Measurements from ENCODE around the gene LRRC58. TPM values are rescaled to one million over a fixed set of nuclear protein-coding genes. Genes with fewer than 3 reads are reported as not detected.
"Not testable (repeated sequence)": the region's sequence is repeated elsewhere in the genome, so short reads cannot be mapped to it uniquely, and the experiment has no call there.

The LRRC58 gene
- total RNA-seq, result 10 to 100 TPM; 23.2 to 24.8 TPM

- peak; percentile 89 for DNase-seq
- Mint-ChIP-seq H3K4me1 (peaks cover 47% of the 10 kb centered on the region), H3K9me3 (no peaks in the 10 kb centered on the region), H3K27ac (peak within 1 kb of the TSS; percentile 85), H3K36me3 (ENCODE audit: low read depth) (peaks cover 27% of the 10 kb centered on the region), H3K27me3 (peaks cover 20% of the 10 kb centered on the region), H3K4me3 (peak within 1 kb of the TSS; percentile 89)
- ChIA-PET POLR2A (interaction anchor here (0.6 to 4.1 kb wide), 17 partner anchors 9 to 879 kb away, joined by 3 to 79 read pairs (median 5); partner anchors contain the start of genes COX17, GSK3B, GTF2E1 and NDUFB4), CTCF (interaction anchor here (0.6 to 5.2 kb wide), 12 partner anchors 8 to 247 kb away, joined by 3 to 37 read pairs (median 4); partner anchors contain the start of gene NDUFB4)
These were observed at the start of gene LRRC58 for GRCh38 chr3:120348991-120349854. Gene LRRC58 (minus strand): TSS chr3:120349354. CDS start chr3:120349243, 111 bp downstream.

GRCh38 chr3:120396469-120396868, 47.3 kb upstream of the LRRC58 start:
- H3K4me1 Mint-ChIP-seq, result no peaks in the 10 kb centered on the region
- no peaks in the 10 kb centered on the region for H3K9me3 Mint-ChIP-seq
- H3K4me3 Mint-ChIP-seq, result no peak overlapping the region
- CTCF ChIA-PET, result interaction anchor here (0.9 kb wide), 1 partner anchor 12 kb away, joined by 3 read pairs; no protein-coding TSS in a partner anchor
- peaks cover 5% of the 10 kb centered on the region for H3K27me3 Mint-ChIP-seq
- no peaks in the 10 kb centered on the region for H3K36me3 Mint-ChIP-seq (ENCODE audit: low read depth)
- POLR2A ChIA-PET, result no interaction called here
- no peak for DNase-seq
- no peak overlapping the region for H3K27ac Mint-ChIP-seq

GRCh38 chr3:120394347-120394746, 45.2 kb upstream of the LRRC58 start:
- DNase-seq, result no peak
- H3K9me3 Mint-ChIP-seq, result no peaks in the 10 kb centered on the region
- ChIA-PET CTCF (no interaction called here), POLR2A (no interaction called here)
- H3K36me3 Mint-ChIP-seq (ENCODE audit: low read depth), result no peaks in the 10 kb centered on the region
- H3K4me1 Mint-ChIP-seq, result no peaks in the 10 kb centered on the region
- H3K4me3 Mint-ChIP-seq, result no peak overlapping the region
- peaks cover 5% of the 10 kb centered on the region for H3K27me3 Mint-ChIP-seq
- no peak overlapping the region for H3K27ac Mint-ChIP-seq

- Mint-ChIP-seq H3K27me3 (peaks cover 5% of the 10 kb centered on the region), H3K36me3 (ENCODE audit: low read depth) (no peaks in the 10 kb centered on the region), H3K4me3 (no peak overlapping the region), H3K9me3 (no peaks in the 10 kb centered on the region), H3K4me1 (no peaks in the 10 kb centered on the region), H3K27ac (no peak overlapping the region)
- no peak for DNase-seq
- ChIA-PET POLR2A (no interaction called here), CTCF (no interaction called here)
These were observed 44.6 kb upstream of the LRRC58 start for GRCh38 chr3:120393761-120394160.

GRCh38 chr3:120393243-120393642, 44.1 kb upstream of the LRRC58 start:
- Mint-ChIP-seq H3K4me1 (no peaks in the 10 kb centered on the region), H3K9me3 (no peaks in the 10 kb centered on the region), H3K27ac (no peak overlapping the region), H3K36me3 (ENCODE audit: low read depth) (no peaks in the 10 kb centered on the region), H3K27me3 (peaks cover 5% of the 10 kb centered on the region), H3K4me3 (no peak overlapping the region)
- CTCF ChIA-PET, result no interaction called here
- no peak for DNase-seq
- POLR2A ChIA-PET, result no interaction called here

- CTCF ChIA-PET, result no interaction called here
- POLR2A ChIA-PET, result no interaction called here
- no peaks in the 10 kb centered on the region for H3K9me3 Mint-ChIP-seq
- H3K27ac Mint-ChIP-seq, result no peak overlapping the region
- no peaks in the 10 kb centered on the region for H3K36me3 Mint-ChIP-seq (ENCODE audit: low read depth)
- H3K4me1 Mint-ChIP-seq, result no peaks in the 10 kb centered on the region
- no peaks in the 10 kb centered on the region for H3K27me3 Mint-ChIP-seq
- no peak overlapping the region for H3K4me3 Mint-ChIP-seq
- DNase-seq, result no peak
These were observed 33.8 kb upstream of the LRRC58 start for GRCh38 chr3:120382941-120383447.

- no peak for DNase-seq
- H3K4me1 Mint-ChIP-seq, result no peaks in the 10 kb centered on the region
- H3K4me3 Mint-ChIP-seq, result no peak overlapping the region
- ChIA-PET CTCF (no interaction called here), POLR2A (no interaction called here)
- H3K27me3 Mint-ChIP-seq, result no peaks in the 10 kb centered on the region
- H3K9me3 Mint-ChIP-seq, result no peaks in the 10 kb centered on the region
- no peak overlapping the region for H3K27ac Mint-ChIP-seq
- no peaks in the 10 kb centered on the region for H3K36me3 Mint-ChIP-seq (ENCODE audit: low read depth)
These were observed 32.3 kb upstream of the LRRC58 start for GRCh38 chr3:120381503-120381902.

- H3K36me3 Mint-ChIP-seq (ENCODE audit: low read depth); H3K4me1 Mint-ChIP-seq; H3K27ac Mint-ChIP-seq; CTCF ChIA-PET; H3K9me3 Mint-ChIP-seq; POLR2A ChIA-PET; DNase-seq; H3K27me3 Mint-ChIP-seq; H3K4me3 Mint-ChIP-seq: not testable (repeated sequence)
These were observed 28.8 kb upstream of the LRRC58 start for GRCh38 chr3:120377948-120378347.

GRCh38 chr3:120370463-120370862, 21.3 kb upstream of the LRRC58 start:
- CTCF ChIA-PET, result no interaction called here
- Mint-ChIP-seq H3K27me3 (peaks cover 32% of the 10 kb centered on the region), H3K36me3 (ENCODE audit: low read depth) (no peaks in the 10 kb centered on the region), H3K4me3 (no peak overlapping the region), H3K9me3 (no peaks in the 10 kb centered on the region), H3K4me1 (no peaks in the 10 kb centered on the region), H3K27ac (no peak overlapping the region)
- no peak for DNase-seq
- POLR2A ChIA-PET, result no interaction called here

GRCh38 chr3:120369037-120369467, 19.9 kb upstream of the LRRC58 start:
- no peaks in the 10 kb centered on the region for H3K9me3 Mint-ChIP-seq
- H3K27me3 Mint-ChIP-seq, result peaks cover 41% of the 10 kb centered on the region
- no peaks in the 10 kb centered on the region for H3K4me1 Mint-ChIP-seq
- no peaks in the 10 kb centered on the region for H3K36me3 Mint-ChIP-seq (ENCODE audit: low read depth)
- DNase-seq, result no peak
- no peak overlapping the region for H3K27ac Mint-ChIP-seq
- no peak overlapping the region for H3K4me3 Mint-ChIP-seq
- ChIA-PET CTCF (interaction anchor here (2.0 kb wide), 1 partner anchor 48 kb away, joined by 5 read pairs; no protein-coding TSS in a partner anchor), POLR2A (no interaction called here)

GRCh38 chr3:120368172-120368571, 19.0 kb upstream of the LRRC58 start:
- DNase-seq, result no peak
- Mint-ChIP-seq H3K27ac (no peak overlapping the region), H3K4me1 (no peaks in the 10 kb centered on the region), H3K4me3 (no peak overlapping the region), H3K36me3 (ENCODE audit: low read depth) (no peaks in the 10 kb centered on the region), H3K9me3 (no peaks in the 10 kb centered on the region), H3K27me3 (peaks cover 47% of the 10 kb centered on the region)
- CTCF ChIA-PET, result interaction anchor here (2.0 kb wide), 1 partner anchor 49 kb away, joined by 5 read pairs; no protein-coding TSS in a partner anchor
- POLR2A ChIA-PET, result no interaction called here

- no peak for DNase-seq
- H3K27ac Mint-ChIP-seq, result no peak overlapping the region
- peaks cover 40% of the 10 kb centered on the region for H3K27me3 Mint-ChIP-seq
- ChIA-PET POLR2A (no interaction called here), CTCF (no interaction called here)
- H3K36me3 Mint-ChIP-seq (ENCODE audit: low read depth), result no peaks in the 10 kb centered on the region
- no peak overlapping the region for H3K4me3 Mint-ChIP-seq
- H3K4me1 Mint-ChIP-seq, result no peaks in the 10 kb centered on the region
- H3K9me3 Mint-ChIP-seq, result no peaks in the 10 kb centered on the region
These were observed 15.7 kb upstream of the LRRC58 start for GRCh38 chr3:120364821-120365220.

GRCh38 chr3:120364101-120364500, 14.9 kb upstream of the LRRC58 start:
- DNase-seq, result no peak
- Mint-ChIP-seq H3K9me3 (no peaks in the 10 kb centered on the region), H3K27me3 (peaks cover 40% of the 10 kb centered on the region), H3K4me3 (no peak overlapping the region), H3K4me1 (no peaks in the 10 kb centered on the region), H3K27ac (no peak overlapping the region), H3K36me3 (ENCODE audit: low read depth) (no peaks in the 10 kb centered on the region)
- ChIA-PET CTCF (no interaction called here), POLR2A (no interaction called here)

- Mint-ChIP-seq H3K4me1 (no peaks in the 10 kb centered on the region), H3K36me3 (ENCODE audit: low read depth) (no peaks in the 10 kb centered on the region), H3K27me3 (peaks cover 30% of the 10 kb centered on the region), H3K27ac (no peak overlapping the region), H3K9me3 (no peaks in the 10 kb centered on the region), H3K4me3 (no peak overlapping the region)
- ChIA-PET CTCF (interaction anchor here (0.8 to 1.3 kb wide), 3 partner anchors 9 to 114 kb away, joined by 3 to 5 read pairs (median 4); partner anchors contain the start of gene LRRC58), POLR2A (no interaction called here)
- DNase-seq, result no peak
These were observed 8.7 kb upstream of the LRRC58 start for GRCh38 chr3:120357807-120358206.

All from activated CD4-positive, alpha-beta memory T cell treated with anti-CD3 and anti-CD28 coated beads, Interleukin-2, amount 10 ng/mL, durations not matched to agents 7 days and 5 days (primary cell).